ENCODE data around the gene MLLT10. TPM values are rescaled to one million over a fixed set of nuclear protein-coding genes. Genes with fewer than 3 reads are reported as not detected.
"Not testable (repeated sequence)": the region's sequence is repeated elsewhere in the genome, so short reads cannot be mapped to it uniquely, and the experiment has no call there.

MLLT10 gene
- total and polyA plus RNA-seq, 12 donors = 8.5 to 41.1 (median 24.6) TPM

DNA sequence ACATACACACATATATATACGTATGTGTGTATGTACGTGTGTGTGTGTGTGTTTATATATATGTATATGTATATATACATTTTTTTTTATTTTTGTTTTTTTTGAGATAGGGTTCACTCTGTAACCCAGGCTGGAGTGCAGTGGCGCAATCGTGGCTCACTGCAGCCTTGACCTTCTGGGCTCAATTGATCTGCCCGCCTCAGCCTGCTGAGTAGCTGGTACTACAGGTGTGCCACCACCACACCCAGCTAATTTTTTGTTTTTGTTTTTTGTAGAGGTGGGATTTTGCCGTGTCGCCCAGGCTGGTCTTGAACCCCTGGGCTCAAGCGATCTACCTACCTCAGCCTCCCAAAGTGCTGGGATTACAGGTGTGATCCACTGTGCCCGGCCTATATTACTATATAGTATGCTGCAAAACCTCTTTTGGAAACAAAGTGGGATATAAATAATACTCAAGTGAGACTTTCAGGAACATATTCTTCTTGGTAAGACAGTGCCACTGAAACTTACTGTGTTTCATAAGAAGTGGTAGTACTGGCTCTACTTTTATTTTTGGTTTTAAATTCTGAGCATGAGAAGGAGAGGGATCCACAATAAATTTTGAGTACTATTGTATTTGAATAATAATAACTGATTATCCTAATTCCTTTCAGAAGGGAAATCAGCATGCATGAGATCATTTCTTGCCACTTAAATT is 51.0 kb downstream of the MLLT10 start:
- WGBS, 2 donors = 94 to 96% methylated on average over 9 of the region's 9 CpGs
- H3K4me3 ChIP-seq = no peak overlapping the region
- ATAC-seq = no peak
- no peaks in the 10 kb centered on the region for H3K27me3 ChIP-seq
- peaks cover 0 to 16% (median 5%) of the 10 kb centered on the region in 9 donors for H3K4me1 ChIP-seq
- intact Hi-C loops (cut with DNase I) = no loop called here
- no peaks in the 10 kb centered on the region for H3K9me3 ChIP-seq
- H3K27ac ChIP-seq = no peak overlapping the region
- no peak for DNase-seq
- peaks cover 0 to 43% (median 8%) of the 10 kb centered on the region in 9 donors for H3K36me3 ChIP-seq
- TF ChIP-seq, protein P1, sequence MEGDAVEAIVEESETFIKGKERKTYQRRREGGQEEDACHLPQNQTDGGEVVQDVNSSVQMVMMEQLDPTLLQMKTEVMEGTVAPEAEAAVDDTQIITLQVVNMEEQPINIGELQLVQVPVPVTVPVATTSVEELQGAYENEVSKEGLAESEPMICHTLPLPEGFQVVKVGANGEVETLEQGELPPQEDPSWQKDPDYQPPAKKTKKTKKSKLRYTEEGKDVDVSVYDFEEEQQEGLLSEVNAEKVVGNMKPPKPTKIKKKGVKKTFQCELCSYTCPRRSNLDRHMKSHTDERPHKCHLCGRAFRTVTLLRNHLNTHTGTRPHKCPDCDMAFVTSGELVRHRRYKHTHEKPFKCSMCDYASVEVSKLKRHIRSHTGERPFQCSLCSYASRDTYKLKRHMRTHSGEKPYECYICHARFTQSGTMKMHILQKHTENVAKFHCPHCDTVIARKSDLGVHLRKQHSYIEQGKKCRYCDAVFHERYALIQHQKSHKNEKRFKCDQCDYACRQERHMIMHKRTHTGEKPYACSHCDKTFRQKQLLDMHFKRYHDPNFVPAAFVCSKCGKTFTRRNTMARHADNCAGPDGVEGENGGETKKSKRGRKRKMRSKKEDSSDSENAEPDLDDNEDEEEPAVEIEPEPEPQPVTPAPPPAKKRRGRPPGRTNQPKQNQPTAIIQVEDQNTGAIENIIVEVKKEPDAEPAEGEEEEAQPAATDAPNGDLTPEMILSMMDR (IDR thresholded peaks at IDR 0.05) = no peak

DNA sequence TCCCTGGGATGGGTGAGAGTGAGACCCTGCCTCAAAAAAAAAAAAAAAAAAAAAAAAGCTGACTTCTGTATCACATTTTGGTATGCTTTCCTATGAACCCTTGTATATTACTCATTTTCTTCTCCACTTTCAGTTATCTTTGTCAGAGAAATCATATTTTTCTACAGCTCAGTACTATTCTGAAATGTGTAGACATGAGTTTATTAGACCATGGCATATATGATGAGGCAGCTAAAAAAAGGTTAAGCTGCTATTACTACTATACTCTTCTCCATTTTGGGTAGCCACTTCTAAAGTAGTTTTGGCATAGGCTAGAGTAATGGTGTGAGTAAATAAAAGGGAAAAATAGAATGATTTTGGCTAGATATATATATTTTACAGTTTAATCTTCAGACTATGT is 53.4 kb downstream of the MLLT10 start:
- no peak overlapping the region for H3K27ac ChIP-seq
- no peak for ATAC-seq
- peaks cover 0 to 10% (median 0%) of the 10 kb centered on the region in 9 donors for H3K4me1 ChIP-seq

DNA sequence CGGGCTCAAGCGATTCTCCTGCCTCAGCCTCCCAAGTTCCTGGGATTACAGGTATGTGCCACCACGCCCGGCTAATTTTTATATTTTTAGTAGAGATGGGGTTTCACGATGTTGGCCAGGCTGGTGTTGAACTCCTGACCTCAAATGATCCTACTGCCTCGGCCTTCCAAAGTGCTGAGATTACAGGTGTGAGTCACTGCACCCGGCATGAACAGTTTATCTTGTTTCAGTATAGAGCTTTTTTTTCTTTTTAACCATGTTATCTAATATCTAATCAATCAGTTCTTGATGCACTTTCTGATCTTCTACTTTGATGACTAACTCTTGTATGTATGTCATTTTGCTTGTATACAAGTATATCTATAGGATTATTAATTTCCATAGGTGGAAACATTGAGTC is 54.1 kb downstream of the MLLT10 start:
- H3K27me3 ChIP-seq; H3K27ac ChIP-seq; H3K4me3 ChIP-seq; H3K9me3 ChIP-seq; DNase-seq; ATAC-seq; intact Hi-C loops (cut with DNase I): not testable (repeated sequence)
- peaks cover 0 to 10% (median 0%) of the 10 kb centered on the region in 9 donors for H3K4me1 ChIP-seq
- peaks cover 0 to 63% (median 12%) of the 10 kb centered on the region in 9 donors for H3K36me3 ChIP-seq
- WGBS, 2 donors = 74 to 76% methylated on average over 7 of the region's 7 CpGs

More for the DNA sequence above, 53.4 kb downstream of the MLLT10 start:
- Histone ChIP-seq H3K27me3 (no peaks in the 10 kb centered on the region), H3K36me3 (peaks cover 0 to 58% (median 12%) of the 10 kb centered on the region in 9 donors), H3K9me3 (no peaks in the 10 kb centered on the region), H3K4me3 (no peak overlapping the region)
- TF ChIP-seq, protein P1 (IDR thresholded peaks at IDR 0.05) = no peak
- intact Hi-C loops (cut with DNase I) = no loop called here
- DNase-seq = no peak

DNA sequence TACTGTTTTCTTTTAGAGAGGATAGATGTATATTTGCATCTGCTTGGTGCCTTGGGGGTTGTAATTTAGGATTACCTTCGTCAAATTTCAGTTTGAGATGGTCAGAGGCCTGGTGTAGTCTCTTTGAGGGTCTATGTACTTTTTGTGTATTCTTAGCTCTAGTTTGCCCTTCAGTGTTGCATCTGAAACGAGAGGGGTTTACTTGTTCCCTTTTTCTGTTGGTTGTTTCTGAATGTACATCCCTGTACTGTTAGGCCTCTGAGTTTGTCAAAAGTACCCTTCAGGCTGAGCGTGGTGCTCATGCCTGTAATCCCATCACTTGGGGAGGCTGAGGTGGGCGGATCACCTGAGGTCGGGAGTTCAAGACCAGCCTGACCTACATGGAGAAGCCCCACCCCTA is 60.0 kb downstream of the MLLT10 start:
- Histone ChIP-seq H3K9me3 (no peaks in the 10 kb centered on the region), H3K36me3 (peaks cover 0 to 40% (median 6%) of the 10 kb centered on the region in 9 donors), H3K27ac (no peak overlapping the region), H3K4me1 (peaks cover 0 to 10% (median 0%) of the 10 kb centered on the region in 9 donors), H3K27me3 (no peaks in the 10 kb centered on the region), H3K4me3 (no peak overlapping the region)
- no peak for DNase-seq
- 93 to 97% methylated on average over 5 of the region's 5 CpGs for WGBS, 2 donors
- intact Hi-C loops (cut with DNase I) = no loop called here
- no peak for ATAC-seq
- TF ChIP-seq, protein P1 (IDR thresholded peaks at IDR 0.05) = no peak

- TF ChIP-seq, protein P1 (IDR thresholded peaks at IDR 0.05) = peak in 1 of 9 donors; percentile 10
- H3K27ac ChIP-seq = no peak overlapping the region
- no peaks in the 10 kb centered on the region for H3K9me3 ChIP-seq
- H3K4me1 ChIP-seq = peaks cover 0 to 26% (median 0%) of the 10 kb centered on the region in 9 donors
- no peak overlapping the region for H3K4me3 ChIP-seq
- peak in 1 of 8 donors; percentile 33 for ATAC-seq
- no peaks in the 10 kb centered on the region for H3K27me3 ChIP-seq
- intact Hi-C loops (cut with DNase I) = no loop called here
- H3K36me3 ChIP-seq = peaks cover 0 to 13% (median 0%) of the 10 kb centered on the region in 9 donors
- DNase-seq = no peak
- 78 to 85% methylated on average over 2 of the region's 2 CpGs for WGBS, 2 donors
Measured at GRCh38 chr10:21599582-21599981, 65.5 kb downstream of the MLLT10 start.

Measured in heart right ventricle (tissue), 16 donors.